ENCODE data around the gene MTM1.

Gene MTM1

DNA sequence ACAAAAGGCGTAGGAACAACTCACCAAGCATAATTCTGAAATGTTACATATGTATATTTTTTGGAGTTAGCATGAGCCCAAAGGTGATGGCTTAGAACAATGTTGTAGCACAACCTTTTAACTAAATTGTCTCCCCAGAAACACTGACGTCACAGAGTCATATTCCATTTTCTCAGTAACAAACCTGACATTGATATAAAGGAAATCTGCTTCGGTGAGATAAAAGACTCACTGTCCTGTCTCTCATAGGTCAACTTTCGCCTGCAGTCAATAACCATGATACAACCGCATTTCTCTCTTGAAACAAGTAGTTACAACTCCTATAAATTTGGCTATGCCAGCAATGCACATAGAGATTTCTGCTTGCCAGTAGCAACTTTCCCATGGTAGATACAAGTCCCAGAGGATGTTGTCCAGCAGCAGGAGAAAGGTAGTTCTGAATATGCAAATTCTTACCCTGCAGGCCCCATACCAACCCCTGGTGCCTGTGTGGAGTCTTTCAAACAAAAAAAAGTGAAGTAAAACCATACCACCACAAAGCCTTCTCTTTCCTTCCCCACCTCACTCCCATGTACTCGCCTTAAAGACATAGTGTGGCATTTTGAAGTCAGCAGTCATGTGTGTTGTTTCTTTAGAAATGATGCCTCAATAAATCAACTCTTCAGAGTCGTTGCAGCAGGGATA is 47.9 kb downstream of the MTM1 start:
- TF ChIP-seq, protein P1, sequence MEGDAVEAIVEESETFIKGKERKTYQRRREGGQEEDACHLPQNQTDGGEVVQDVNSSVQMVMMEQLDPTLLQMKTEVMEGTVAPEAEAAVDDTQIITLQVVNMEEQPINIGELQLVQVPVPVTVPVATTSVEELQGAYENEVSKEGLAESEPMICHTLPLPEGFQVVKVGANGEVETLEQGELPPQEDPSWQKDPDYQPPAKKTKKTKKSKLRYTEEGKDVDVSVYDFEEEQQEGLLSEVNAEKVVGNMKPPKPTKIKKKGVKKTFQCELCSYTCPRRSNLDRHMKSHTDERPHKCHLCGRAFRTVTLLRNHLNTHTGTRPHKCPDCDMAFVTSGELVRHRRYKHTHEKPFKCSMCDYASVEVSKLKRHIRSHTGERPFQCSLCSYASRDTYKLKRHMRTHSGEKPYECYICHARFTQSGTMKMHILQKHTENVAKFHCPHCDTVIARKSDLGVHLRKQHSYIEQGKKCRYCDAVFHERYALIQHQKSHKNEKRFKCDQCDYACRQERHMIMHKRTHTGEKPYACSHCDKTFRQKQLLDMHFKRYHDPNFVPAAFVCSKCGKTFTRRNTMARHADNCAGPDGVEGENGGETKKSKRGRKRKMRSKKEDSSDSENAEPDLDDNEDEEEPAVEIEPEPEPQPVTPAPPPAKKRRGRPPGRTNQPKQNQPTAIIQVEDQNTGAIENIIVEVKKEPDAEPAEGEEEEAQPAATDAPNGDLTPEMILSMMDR (IDR thresholded peaks at IDR 0.05; ENCODE audit: control insufficient read depth, extremely low read depth, insufficient read depth): no peak
- no peak for DNase-seq (ENCODE audit: low read depth)
- no peak overlapping the region for H3K4me3 ChIP-seq (ENCODE audit: low read depth, low read length)

DNA sequence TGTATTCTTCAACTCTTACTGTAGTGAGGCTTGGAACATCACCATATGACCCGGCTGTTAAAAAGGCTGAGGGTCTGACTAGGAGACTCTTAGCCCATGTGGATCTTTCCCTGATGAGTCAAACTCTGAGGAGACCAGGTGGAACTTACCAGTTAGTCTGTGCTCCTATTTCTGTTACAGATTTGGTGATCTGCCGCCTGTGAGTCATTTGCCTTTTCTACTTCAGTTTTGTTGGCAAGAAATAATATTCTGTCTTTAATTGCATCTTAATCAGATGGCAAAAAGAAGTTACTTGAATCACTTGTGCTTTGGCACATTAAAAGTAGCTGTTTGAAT is 48.4 kb downstream of the MTM1 start:
- H3K4me3 ChIP-seq (ENCODE audit: low read depth, low read length): no peak overlapping the region
- no peak for DNase-seq (ENCODE audit: low read depth)
- TF ChIP-seq, protein P1 (IDR thresholded peaks at IDR 0.05; ENCODE audit: control insufficient read depth, extremely low read depth, insufficient read depth): no peak

GRCh38 chrX:150621652-150622051 is 53.2 kb downstream of the MTM1 start:
- no peak for DNase-seq (ENCODE audit: low read depth)
- H3K4me3 ChIP-seq (ENCODE audit: low read depth, low read length): no peak overlapping the region
- TF ChIP-seq, protein P1 (IDR thresholded peaks at IDR 0.05; ENCODE audit: control insufficient read depth, extremely low read depth, insufficient read depth): no peak

GRCh38 chrX:150623583-150623982 is 55.2 kb downstream of the MTM1 start:
- TF ChIP-seq, protein P1 (IDR thresholded peaks at IDR 0.05; ENCODE audit: control insufficient read depth, extremely low read depth, insufficient read depth): no peak
- no peak for DNase-seq (ENCODE audit: low read depth)
- H3K4me3 ChIP-seq (ENCODE audit: low read depth, low read length): no peak overlapping the region

- TF ChIP-seq, protein P1 (IDR thresholded peaks at IDR 0.05; ENCODE audit: control insufficient read depth, extremely low read depth, insufficient read depth): no peak
- H3K4me3 ChIP-seq (ENCODE audit: low read depth, low read length): no peak overlapping the region
- no peak for DNase-seq (ENCODE audit: low read depth)
Observed at GRCh38 chrX:150625097-150625496, 56.7 kb downstream of the MTM1 start.

- no peak overlapping the region for H3K4me3 ChIP-seq (ENCODE audit: low read depth, low read length)
- no peak for DNase-seq (ENCODE audit: low read depth)
- TF ChIP-seq, protein P1 (IDR thresholded peaks at IDR 0.05; ENCODE audit: control insufficient read depth, extremely low read depth, insufficient read depth): no peak
Observed at GRCh38 chrX:150625875-150626274, 57.5 kb downstream of the MTM1 start.

DNA sequence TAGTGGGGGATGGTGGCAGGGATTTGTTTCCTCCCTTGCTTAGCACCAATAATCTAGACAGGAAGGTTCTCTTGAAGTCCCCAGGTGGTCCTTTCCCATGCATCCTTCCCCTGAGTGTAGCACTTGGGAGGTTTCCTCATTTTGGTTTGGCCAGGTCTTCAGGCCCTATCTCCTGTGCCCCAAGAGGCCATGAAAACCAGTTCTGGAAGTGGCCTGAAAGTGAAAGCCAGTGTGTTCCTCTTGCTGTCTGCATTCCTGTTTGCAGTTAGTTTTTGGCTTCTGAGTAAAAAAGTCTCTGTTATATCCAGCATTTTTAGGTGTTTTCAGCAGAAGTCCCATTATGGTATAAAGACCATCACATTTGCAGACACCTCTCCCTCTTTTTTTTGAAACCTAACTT is 59.5 kb downstream of the MTM1 start:
- DNase-seq (ENCODE audit: low read depth): no peak
- H3K4me3 ChIP-seq (ENCODE audit: low read depth, low read length): no peak overlapping the region
- TF ChIP-seq, protein P1 (IDR thresholded peaks at IDR 0.05; ENCODE audit: control insufficient read depth, extremely low read depth, insufficient read depth): no peak

Data from LNCaP clone FGC (cell line).